Caco-2 (cell line): ENCODE results near the gene NFASC. TPM values are rescaled to one million over a fixed set of nuclear protein-coding genes. Genes with fewer than 3 reads are reported as not detected.

Source experiments
- BruUV-seq: library from RNA; stranded (reverse); fragments of 400-500 nt; replicated peaks from 2 replicates; lab custom pipeline; 2021; lab: Mats Ljungman, UMichigan
- CTCF ChIA-PET: fragments of 300-600 bp; sonication (Branson Sonifier 250); formaldehyde crosslinking; loops from one replicate; lab custom pipeline; 2022; ENCODE audit warnings: antibody characterized with exemption; lab: Charles Lee
- POLR2A ChIA-PET: fragments of 300-600 bp; sonication (Branson Sonifier 250); formaldehyde crosslinking; loops from one replicate; lab custom pipeline; 2022; ENCODE audit warnings: antibody characterized with exemption; lab: Charles Lee
- DNase-seq, 2 experiments: peaks; one replicate each; pipeline versions ENCODE4 v3.0.0 to v3.0.0-alpha.2; 2020 to 2022
- H3K27me3 ChIP-seq: replicated peaks from 2 replicates; pipeline ENCODE4 v1.6.0; 2011; ENCODE audit warnings: low read length; ENCODE audit not compliant: control insufficient read depth, insufficient read depth
- H3K36me3 ChIP-seq: 2 replicates; pipeline ENCODE4 v1.5.1; 2011; ENCODE audit warnings: low read length; ENCODE audit not compliant: control insufficient read depth, insufficient read depth
- H3K4me1 ChIP-seq: fragments of 250-450 bp; sonication (Bioruptor Pico); 2 replicates; pipeline ENCODE4 v1.5.1; 2020; ENCODE audit warnings: mild to moderate bottlenecking
- H3K4me3 ChIP-seq: 2 replicates; pipeline ENCODE4 v1.5.1; 2011; ENCODE audit warnings: low read depth, mild to moderate bottlenecking, control low read depth, low read length
- H3K9me3 ChIP-seq: fragments of 250-450 bp; sonication (Bioruptor Pico); 2 replicates; pipeline ENCODE4 v1.5.1; 2020; ENCODE audit warnings: mild to moderate bottlenecking, moderate library complexity
- H3K27ac Mint-ChIP-seq: one replicate; pipeline ENCODE4 v1.8.0; 2022; ENCODE audit warnings: mixed read lengths; ENCODE audit not compliant: unreplicated experiment
- H3K27me3 Mint-ChIP-seq: one replicate; pipeline ENCODE4 v1.8.0; 2022; ENCODE audit warnings: mixed read lengths; ENCODE audit not compliant: insufficient read depth, unreplicated experiment
- H3K36me3 Mint-ChIP-seq: one replicate; pipeline ENCODE4 v1.8.0; 2022; ENCODE audit warnings: mild to moderate bottlenecking, mixed read lengths; ENCODE audit not compliant: insufficient read depth, unreplicated experiment
- H3K4me1 Mint-ChIP-seq: one replicate; pipeline ENCODE4 v1.8.0; 2022; ENCODE audit warnings: low read depth, mixed read lengths; ENCODE audit not compliant: unreplicated experiment
- H3K4me3 Mint-ChIP-seq: one replicate; pipeline ENCODE4 v1.8.0; 2022; ENCODE audit warnings: mild to moderate bottlenecking, moderate library complexity, mixed read lengths; ENCODE audit not compliant: unreplicated experiment
- H3K9me3 Mint-ChIP-seq: one replicate; pipeline ENCODE4 v1.8.0; 2022; ENCODE audit warnings: mixed read lengths; ENCODE audit not compliant: unreplicated experiment
- CTCF ChIP-seq, 2 experiments: fragments of 200-600 bp in 1 of 2; IDR thresholded peaks; 1 replicate in 1 of 2; 2 replicates in 1 of 2; pipeline versions ENCODE4 v1.5.1 to v1.8.0; 2011 to 2022; ENCODE audit warnings: antibody characterized with exemption in 1 of 2, control low read depth in 1 of 2, inconsistent platforms in 1 of 2, low read depth in 1 of 2, low read length in 1 of 2, mild to moderate bottlenecking in 1 of 2, moderate library complexity in 1 of 2; ENCODE audit not compliant: insufficient read depth in 1 of 2, severe bottlenecking in 1 of 2, unreplicated experiment in 1 of 2
- intact Hi-C: fragments of 100-400 bp; cut with micrococcal nuclease; formaldehyde crosslinking; loops from one replicate; pipeline ENCODE4 v1.10.0; 2022; ENCODE audit not compliant: unreplicated experiment
- total RNA-seq: library from RNA; stranded (reverse); gene quantifications from 2 replicates; pipeline ENCODE4 v1.2.3, GENCODE V29; 2022

Gene NFASC
- total RNA-seq, 1 experiment from 2014 or later, result 1.3 TPM

GRCh38 chr1:204962742-204963632 lies 92.3 kb downstream of the NFASC start:
- POLR2A ChIA-PET, result no interaction called here
- TF ChIP-seq CTCF (IDR thresholded peaks at IDR 0.05; ENCODE audit: insufficient read depth in 1 of 2, low read depth in 1 of 2, low read length in 1 of 2, severe bottlenecking in 1 of 2, unreplicated experiment in 1 of 2), result no peak
- Mint-ChIP-seq H3K4me1 (no peaks in the 10 kb centered on the region), H3K9me3 (no peaks in the 10 kb centered on the region), H3K27me3 (peaks cover 23% of the 10 kb centered on the region), H3K36me3 (no peaks in the 10 kb centered on the region), H3K4me3 (no peak overlapping the region), H3K27ac (no peak overlapping the region)
- no peak overlapping the region for H3K4me3 ChIP-seq
- H3K27me3 ChIP-seq, result no peaks in the 10 kb centered on the region; the same call in none of the 2 replicates
- H3K4me1 ChIP-seq, result no peaks in the 10 kb centered on the region
- H3K9me3 ChIP-seq, result no peaks in the 10 kb centered on the region
- intact Hi-C loops, result loop anchor here (5.0 kb wide), 2 partner anchors 136 to 156 kb away; no protein-coding TSS in a partner anchor
- BruUV-seq, result no TSS peak
- no peak for DNase-seq
- CTCF ChIA-PET, result interaction anchor here (1.1 kb wide), 1 partner anchor 156 kb away, joined by 4 read pairs; no protein-coding TSS in a partner anchor
- H3K36me3 ChIP-seq, result no peaks in the 10 kb centered on the region

- ChIA-PET POLR2A (no interaction called here), CTCF (no interaction called here)
- no peaks in the 10 kb centered on the region for H3K36me3 ChIP-seq
- intact Hi-C loops, result no loop called here
- H3K4me1 ChIP-seq, result no peaks in the 10 kb centered on the region
- TF ChIP-seq CTCF (IDR thresholded peaks at IDR 0.05; ENCODE audit: insufficient read depth in 1 of 2, low read depth in 1 of 2, low read length in 1 of 2, severe bottlenecking in 1 of 2, unreplicated experiment in 1 of 2), result no peak
- H3K27me3 Mint-ChIP-seq, result peaks cover 15% of the 10 kb centered on the region
- no peaks in the 10 kb centered on the region for H3K9me3 Mint-ChIP-seq
- H3K4me1 Mint-ChIP-seq, result no peaks in the 10 kb centered on the region
- DNase-seq, result no peak
- no peaks in the 10 kb centered on the region for H3K27me3 ChIP-seq
- H3K4me3 ChIP-seq, result no peak overlapping the region
- no TSS peak for BruUV-seq
- H3K36me3 Mint-ChIP-seq, result no peaks in the 10 kb centered on the region
- no peaks in the 10 kb centered on the region for H3K9me3 ChIP-seq
- no peak overlapping the region for H3K27ac Mint-ChIP-seq
- H3K4me3 Mint-ChIP-seq, result no peak overlapping the region
Measured at GRCh38 chr1:204967451-204967850, 96.8 kb downstream of the NFASC start.

GRCh38 chr1:204968135-204968534 lies 97.5 kb downstream of the NFASC start:
- H3K4me1 Mint-ChIP-seq, result no peaks in the 10 kb centered on the region
- H3K27ac Mint-ChIP-seq, result no peak overlapping the region
- no peaks in the 10 kb centered on the region for H3K4me1 ChIP-seq
- H3K27me3 ChIP-seq, result no peaks in the 10 kb centered on the region
- no peaks in the 10 kb centered on the region for H3K9me3 ChIP-seq
- no peaks in the 10 kb centered on the region for H3K36me3 ChIP-seq
- H3K36me3 Mint-ChIP-seq, result no peaks in the 10 kb centered on the region
- TF ChIP-seq CTCF (IDR thresholded peaks at IDR 0.05; ENCODE audit: insufficient read depth in 1 of 2, low read depth in 1 of 2, low read length in 1 of 2, severe bottlenecking in 1 of 2, unreplicated experiment in 1 of 2), result no peak
- DNase-seq, result no peak
- H3K27me3 Mint-ChIP-seq, result peaks cover 15% of the 10 kb centered on the region
- BruUV-seq, result no TSS peak
- intact Hi-C loops, result no loop called here
- no peaks in the 10 kb centered on the region for H3K9me3 Mint-ChIP-seq
- H3K4me3 ChIP-seq, result no peak overlapping the region
- H3K4me3 Mint-ChIP-seq, result no peak overlapping the region
- CTCF ChIA-PET, result no interaction called here
- POLR2A ChIA-PET, result no interaction called here
